Activated CD4-positive, alpha-beta T cell treated with anti-CD3 and anti-CD28 coated beads for 1 hour (primary cell): Measurements from ENCODE around the gene TMEM63B.
"Not testable (repeated sequence)": the region's sequence is repeated elsewhere in the genome, so short reads cannot be mapped to it uniquely, and the experiment has no call there.

ENCODE experiments used
- DNase-seq: peaks from one replicate; pipeline ENCODE4 v3.0.0-alpha.2; 2020

Gene TMEM63B

GRCh38 chr6:44117397-44118128 is 9.8 kb upstream of the TMEM63B start:
- no peak for DNase-seq

- DNase-seq: no peak
These were observed 7.6 kb upstream of the TMEM63B start for GRCh38 chr6:44119704-44120262.

- no peak for DNase-seq
These were observed 6.5 kb upstream of the TMEM63B start for GRCh38 chr6:44120692-44121443.

GRCh38 chr6:44122801-44123200 is 4.6 kb upstream of the TMEM63B start:
- DNase-seq: no peak

- DNase-seq: no peak
These were observed 3.8 kb upstream of the TMEM63B start for GRCh38 chr6:44123544-44123943.

GRCh38 chr6:44126320-44127149 is 819 bp upstream of the TMEM63B start:
- peak; percentile 60 for DNase-seq

GRCh38 chr6:44128020-44128917 is 915 bp downstream of the TMEM63B start:
- no peak for DNase-seq

- no peak for DNase-seq
These were observed 2.5 kb downstream of the TMEM63B start for GRCh38 chr6:44129841-44130322.

GRCh38 chr6:44131892-44132291 is 4.5 kb downstream of the TMEM63B start:
- DNase-seq: no peak

GRCh38 chr6:44132476-44132875 is 5.1 kb downstream of the TMEM63B start:
- DNase-seq: no peak

GRCh38 chr6:44133003-44133931 is 5.9 kb downstream of the TMEM63B start:
- DNase-seq: no peak

GRCh38 chr6:44133981-44134711 is 6.8 kb downstream of the TMEM63B start:
- DNase-seq: no peak

GRCh38 chr6:44135173-44135758 is 7.9 kb downstream of the TMEM63B start:
- no peak for DNase-seq

GRCh38 chr6:44135875-44136274 is 8.5 kb downstream of the TMEM63B start:
- DNase-seq: no peak

- DNase-seq: no peak
These were observed 11.5 kb downstream of the TMEM63B start for GRCh38 chr6:44138717-44139350.

GRCh38 chr6:44139351-44139743 is 12.0 kb downstream of the TMEM63B start:
- no peak for DNase-seq

- DNase-seq: no peak
These were observed 15.5 kb downstream of the TMEM63B start for GRCh38 chr6:44142835-44143234.

GRCh38 chr6:44143731-44144130 is 16.4 kb downstream of the TMEM63B start:
- no peak for DNase-seq

GRCh38 chr6:44144536-44144935 is 17.2 kb downstream of the TMEM63B start:
- not testable (repeated sequence) for DNase-seq
